Right atrium auricular region (tissue), 2 donors: ENCODE data around the gene SNRPF. TPM values are rescaled to one million over a fixed set of nuclear protein-coding genes. Genes with fewer than 3 reads are reported as not detected.
"Not testable (repeated sequence)": the region's sequence is repeated elsewhere in the genome, so short reads cannot be mapped to it uniquely, and the experiment has no call there.

Experiments
- DNase-seq: peaks from one replicate; pipeline ENCODE4 v3.0.0-alpha.2; 2019; ENCODE audit warnings: low spot score
- H3K27ac ChIP-seq, 2 donors: fragments of 200-600 bp; sonication (generic); 1 replicate in 1 of 2; 2 replicates in 1 of 2; pipeline ENCODE4 v1.5.1; 2016 to 2019
- H3K27me3 ChIP-seq, 2 donors: fragments of 200-600 bp; sonication (generic); one replicate each; pipeline versions ENCODE4 v1.5.1 to v1.6.0; 2017 to 2019
- H3K36me3 ChIP-seq: fragments of 200-600 bp; sonication (generic); one replicate; pipeline ENCODE4 v1.5.1; 2016
- H3K4me1 ChIP-seq, 2 donors: fragments of 200-600 bp; sonication (generic); one replicate each; pipeline versions ENCODE4 v1.5.1 to v1.6.0; 2017 to 2019
- H3K4me3 ChIP-seq, 2 donors: fragments of 200-600 bp; sonication (generic); 1 replicate in 1 of 2; 2 replicates in 1 of 2; pipeline ENCODE4 v1.5.1; 2017 to 2019; ENCODE audit warnings: mild to moderate bottlenecking in 1 of 2, moderate library complexity in 1 of 2
- H3K9me3 ChIP-seq, 2 donors: fragments of 200-600 bp; sonication (generic); one replicate each; pipeline ENCODE4 v1.5.1; 2019
- total RNA-seq, 2 donors: library from RNA; depleted of rRNA; stranded (reverse); fragments of >200 nt; gene quantifications; one replicate each; pipeline ENCODE4 v1.1.0, GENCODE V29; 2016
- TF ChIP-seq, protein P1 (sequence below), 2 donors: fragments of 200-600 bp; sonication (generic); IDR thresholded peaks; one replicate each; pipeline ENCODE4 v1.5.1; 2019; ENCODE audit warnings: antibody characterized with exemption in 2 of 2

The SNRPF gene
- total RNA-seq, 2 donors from 2014 or later: 1.9 to 3.4 TPM

DNA sequence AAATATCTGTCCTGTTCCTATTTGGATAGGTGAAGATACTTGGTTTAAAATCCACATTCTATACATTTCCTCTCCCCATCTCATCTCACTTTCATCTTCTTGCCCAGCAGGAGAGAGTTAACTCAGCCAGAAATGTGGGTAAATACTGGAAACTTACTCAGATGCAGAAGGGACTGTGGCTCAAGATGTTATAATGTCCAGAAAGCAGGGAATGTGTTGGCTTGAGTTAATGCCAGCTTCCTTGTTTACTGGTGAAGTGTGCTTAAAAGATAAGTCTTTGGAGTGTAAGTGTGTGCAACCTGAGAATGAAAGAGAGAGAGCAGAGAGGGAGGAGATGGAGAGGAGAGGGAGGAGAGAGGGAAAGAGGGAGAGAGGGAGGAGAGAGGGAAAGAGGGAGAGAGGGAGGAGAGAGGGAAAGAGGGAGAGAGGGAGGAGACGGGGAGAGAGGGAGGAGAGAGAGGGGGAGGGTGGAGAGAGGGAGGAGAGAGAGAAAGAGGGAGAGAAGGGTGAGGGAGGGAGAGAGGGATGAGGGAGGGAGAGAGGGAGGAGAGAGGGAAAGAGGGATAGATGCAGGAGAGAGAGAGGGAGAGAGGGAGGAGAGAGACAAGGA lies 22.0 kb upstream of the SNRPF start:
- Histone ChIP-seq H3K36me3 (no peaks in the 10 kb centered on the region), H3K4me3 (no peak overlapping the region), H3K27ac (no peak overlapping the region), H3K27me3 (no peaks in the 10 kb centered on the region), H3K4me1 (no peaks in the 10 kb centered on the region), H3K9me3 (no peaks in the 10 kb centered on the region)
- DNase-seq: no peak
- TF ChIP-seq, protein P1, sequence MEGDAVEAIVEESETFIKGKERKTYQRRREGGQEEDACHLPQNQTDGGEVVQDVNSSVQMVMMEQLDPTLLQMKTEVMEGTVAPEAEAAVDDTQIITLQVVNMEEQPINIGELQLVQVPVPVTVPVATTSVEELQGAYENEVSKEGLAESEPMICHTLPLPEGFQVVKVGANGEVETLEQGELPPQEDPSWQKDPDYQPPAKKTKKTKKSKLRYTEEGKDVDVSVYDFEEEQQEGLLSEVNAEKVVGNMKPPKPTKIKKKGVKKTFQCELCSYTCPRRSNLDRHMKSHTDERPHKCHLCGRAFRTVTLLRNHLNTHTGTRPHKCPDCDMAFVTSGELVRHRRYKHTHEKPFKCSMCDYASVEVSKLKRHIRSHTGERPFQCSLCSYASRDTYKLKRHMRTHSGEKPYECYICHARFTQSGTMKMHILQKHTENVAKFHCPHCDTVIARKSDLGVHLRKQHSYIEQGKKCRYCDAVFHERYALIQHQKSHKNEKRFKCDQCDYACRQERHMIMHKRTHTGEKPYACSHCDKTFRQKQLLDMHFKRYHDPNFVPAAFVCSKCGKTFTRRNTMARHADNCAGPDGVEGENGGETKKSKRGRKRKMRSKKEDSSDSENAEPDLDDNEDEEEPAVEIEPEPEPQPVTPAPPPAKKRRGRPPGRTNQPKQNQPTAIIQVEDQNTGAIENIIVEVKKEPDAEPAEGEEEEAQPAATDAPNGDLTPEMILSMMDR (IDR thresholded peaks at IDR 0.05): no peak

DNA sequence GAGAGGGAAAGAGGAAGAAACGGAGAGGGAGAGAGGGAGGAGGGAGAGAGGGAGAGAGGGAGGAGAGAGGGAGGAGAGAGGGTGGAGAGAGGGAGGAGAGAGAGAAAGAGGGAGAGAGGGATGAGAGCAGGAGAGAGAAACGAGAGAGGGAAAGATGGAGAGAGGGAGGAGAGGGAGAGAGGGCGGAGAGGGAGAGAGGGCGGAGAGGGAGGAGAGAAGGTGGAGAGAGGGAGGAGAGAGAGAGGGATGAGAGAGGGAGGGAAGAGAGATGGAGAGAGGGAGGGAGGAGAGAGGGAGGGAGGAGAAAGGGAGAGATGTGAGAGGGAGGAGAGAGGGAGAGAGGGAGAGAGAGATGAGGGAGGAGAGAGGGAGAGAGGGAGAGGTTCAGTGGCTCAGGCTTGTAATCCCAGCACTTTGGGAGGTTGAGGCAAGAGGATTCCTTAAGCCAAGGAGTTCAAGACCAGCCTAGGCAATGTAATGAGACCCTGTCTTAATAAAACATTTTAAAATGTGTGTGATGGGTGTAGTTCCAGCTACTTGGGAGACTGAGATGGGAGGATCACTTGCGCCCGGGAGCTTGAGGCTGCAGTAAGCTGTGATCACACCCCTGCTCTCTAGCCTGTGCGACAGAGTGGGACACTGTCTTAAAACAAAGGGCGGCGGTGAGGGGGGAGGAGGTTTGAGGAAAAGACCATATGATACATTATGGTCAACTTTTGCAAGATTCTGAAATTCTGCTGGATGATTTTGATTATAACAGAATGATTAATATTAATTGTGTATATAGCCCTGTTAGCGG lies 21.3 kb upstream of the SNRPF start:
- TF ChIP-seq, protein P1 (IDR thresholded peaks at IDR 0.05): no peak
- Histone ChIP-seq H3K9me3 (no peaks in the 10 kb centered on the region), H3K36me3 (no peaks in the 10 kb centered on the region), H3K27ac (no peak overlapping the region), H3K27me3 (no peaks in the 10 kb centered on the region), H3K4me3 (no peak overlapping the region), H3K4me1 (no peaks in the 10 kb centered on the region)
- no peak for DNase-seq

DNA sequence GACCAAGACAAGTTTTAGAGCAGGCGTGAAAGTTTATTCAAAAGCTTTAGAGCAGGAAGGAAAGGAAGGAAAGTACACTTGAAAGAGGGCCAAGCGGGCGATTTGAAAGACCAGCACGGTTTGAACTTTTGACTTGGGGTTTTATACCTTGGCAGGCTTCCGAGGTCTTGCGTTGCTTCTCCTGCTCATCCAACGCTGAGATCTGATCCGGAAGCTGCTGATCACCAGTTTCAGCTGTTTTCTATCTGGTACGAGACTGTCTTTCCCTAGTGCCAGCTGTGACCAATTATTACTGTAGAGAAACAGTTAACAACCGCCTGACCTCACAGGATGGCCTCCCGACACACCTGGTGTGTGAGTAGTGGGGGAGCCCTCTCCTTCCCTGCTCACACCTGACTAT lies 20.6 kb upstream of the SNRPF start:
- no peaks in the 10 kb centered on the region for H3K4me1 ChIP-seq
- H3K36me3 ChIP-seq: no peaks in the 10 kb centered on the region
- H3K27me3 ChIP-seq: no peaks in the 10 kb centered on the region
- no peak overlapping the region for H3K4me3 ChIP-seq
- TF ChIP-seq, protein P1 (IDR thresholded peaks at IDR 0.05): no peak
- no peaks in the 10 kb centered on the region for H3K9me3 ChIP-seq
- H3K27ac ChIP-seq: no peak overlapping the region
- DNase-seq: no peak

DNA sequence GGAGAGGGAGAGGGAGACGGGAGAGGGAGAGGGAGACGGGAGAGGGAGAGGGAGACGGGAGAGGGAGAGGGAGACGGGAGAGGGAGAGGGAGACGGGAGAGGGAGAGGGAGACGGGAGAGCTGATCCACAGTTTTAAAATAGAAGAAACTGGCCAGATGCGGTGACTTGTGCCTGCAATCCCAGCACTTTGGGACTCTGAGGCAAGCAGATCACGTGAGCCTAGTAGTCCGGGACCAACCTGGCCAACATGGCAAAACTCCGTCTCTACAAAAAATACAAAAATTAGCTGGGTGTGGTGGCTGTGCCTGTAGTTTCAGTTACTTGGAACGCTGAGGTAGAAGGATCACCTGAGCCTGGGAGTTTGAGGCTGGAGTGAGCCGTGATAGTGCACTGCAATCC lies 16.3 kb upstream of the SNRPF start:
- H3K36me3 ChIP-seq, H3K4me1 ChIP-seq, H3K4me3 ChIP-seq, H3K27me3 ChIP-seq, DNase-seq, H3K27ac ChIP-seq, H3K9me3 ChIP-seq: not testable (repeated sequence)

DNA sequence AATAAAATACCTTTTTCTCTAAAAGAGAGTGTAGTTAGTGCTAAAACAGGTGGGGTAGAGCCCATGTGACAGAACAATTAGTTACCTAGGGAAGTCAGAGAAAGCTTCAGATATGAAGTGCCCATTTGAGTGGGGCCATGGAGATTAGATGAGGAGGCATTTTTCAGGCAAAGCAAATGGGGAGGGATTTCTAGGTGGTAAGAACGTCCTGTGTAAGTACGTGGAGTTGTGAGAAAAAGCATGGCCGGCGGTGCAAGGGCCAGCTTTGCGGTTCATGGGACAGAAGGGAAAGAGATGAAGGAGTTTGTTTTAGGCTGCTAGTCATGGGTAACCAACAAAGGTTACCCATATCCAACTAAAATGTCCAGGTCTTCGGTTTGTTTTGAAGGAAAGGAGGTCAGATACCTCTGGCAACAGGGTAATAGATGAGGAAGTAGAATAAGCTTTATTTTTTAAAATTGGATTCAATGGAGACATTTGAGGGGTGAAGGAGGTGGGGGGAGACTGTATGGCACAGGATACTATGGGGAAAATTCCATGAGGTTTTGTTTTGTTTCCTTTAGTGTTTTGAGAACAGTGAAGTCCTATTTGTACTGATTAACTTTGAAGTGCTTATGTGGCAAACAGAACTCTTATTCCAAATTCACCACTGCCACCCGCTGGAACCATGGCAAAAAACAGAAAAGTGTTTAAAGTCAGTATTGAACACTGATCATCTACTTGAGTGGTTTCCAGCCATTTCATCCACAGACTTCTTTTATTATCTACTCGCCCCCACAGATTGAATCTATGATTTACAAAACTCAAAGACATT lies 10.0 kb upstream of the SNRPF start:
- Histone ChIP-seq H3K27ac (no peak overlapping the region), H3K36me3 (no peaks in the 10 kb centered on the region), H3K4me1 (no peaks in the 10 kb centered on the region), H3K4me3 (no peak overlapping the region), H3K27me3 (no peaks in the 10 kb centered on the region), H3K9me3 (no peaks in the 10 kb centered on the region)
- DNase-seq: no peak
- TF ChIP-seq, protein P1 (IDR thresholded peaks at IDR 0.05): peak in 1 of 2 donors; percentile 28

DNA sequence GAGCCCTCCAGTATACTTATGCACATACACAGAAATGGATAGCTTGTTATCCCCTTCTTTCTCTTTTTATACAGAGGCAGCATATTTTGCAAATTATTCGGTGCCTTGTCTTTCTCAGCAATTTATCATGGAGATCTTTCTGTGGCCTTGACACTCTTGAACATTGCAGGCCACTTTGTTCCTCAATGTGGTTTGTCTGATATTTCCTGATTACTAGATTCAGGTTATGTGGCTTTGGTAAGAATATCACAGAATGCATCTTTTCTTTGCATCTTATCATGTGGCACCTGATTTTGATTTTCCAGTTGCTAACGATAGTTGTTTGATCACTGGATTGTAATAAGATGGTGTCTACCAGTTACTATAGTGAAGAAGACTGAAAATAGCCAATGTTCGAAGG lies 7.1 kb upstream of the SNRPF start:
- Histone ChIP-seq H3K27ac (no peak overlapping the region), H3K9me3 (no peaks in the 10 kb centered on the region), H3K27me3 (no peaks in the 10 kb centered on the region), H3K4me1 (no peaks in the 10 kb centered on the region), H3K4me3 (no peak overlapping the region), H3K36me3 (no peaks in the 10 kb centered on the region)
- TF ChIP-seq, protein P1 (IDR thresholded peaks at IDR 0.05): no peak
- DNase-seq: no peak
